BLaER1 treated with 17β-estradiol and CSF1 and Interleukin-3, amounts not matched to agents 10 nM and 100 nM (cell line): Measurements from ENCODE around the gene ZBTB40.

Experiments used
- H3K27ac ChIP-seq, 11 experiments: shearing (Covaris generic); formaldehyde crosslinking; 2 replicates each; pipeline ENCODE4 v1.8.1; 2022
- H3K27me3 ChIP-seq, 11 experiments: shearing (Covaris generic); formaldehyde crosslinking; 2 replicates each; pipeline ENCODE4 v1.8.1; 2022
- H3K36me3 ChIP-seq, 11 experiments: shearing (Covaris generic); formaldehyde crosslinking; 2 replicates each; pipeline ENCODE4 v1.8.1; 2022
- H3K4me1 ChIP-seq, 10 experiments: shearing (Covaris generic); formaldehyde crosslinking; 2 replicates each; pipeline ENCODE4 v1.8.1; 2022
- H3K4me2 ChIP-seq, 11 experiments: shearing (Covaris generic); formaldehyde crosslinking; 2 replicates each; pipeline ENCODE4 v1.8.1; 2022
- H3K4me3 ChIP-seq, 10 experiments: shearing (Covaris generic); formaldehyde crosslinking; 2 replicates each; pipeline ENCODE4 v1.8.1; 2022
- H3K9ac ChIP-seq, 11 experiments: shearing (Covaris generic); formaldehyde crosslinking; 2 replicates each; pipeline ENCODE4 v1.8.1; 2022
- H3K9me3 ChIP-seq, 11 experiments: shearing (Covaris generic); formaldehyde crosslinking; replicated peaks in 1 of 11; 2 replicates each; pipeline ENCODE4 v1.8.1; 2022
- H4K20me1 ChIP-seq, 11 experiments: shearing (Covaris generic); formaldehyde crosslinking; 2 replicates each; pipeline ENCODE4 v1.8.1; 2022
- Cebpa-rat ChIP-seq, 11 experiments: shearing (Covaris generic); IDR thresholded peaks; 2 replicates each; pipeline ENCODE4 v1.8.1; 2022

The ZBTB40 gene

DNA sequence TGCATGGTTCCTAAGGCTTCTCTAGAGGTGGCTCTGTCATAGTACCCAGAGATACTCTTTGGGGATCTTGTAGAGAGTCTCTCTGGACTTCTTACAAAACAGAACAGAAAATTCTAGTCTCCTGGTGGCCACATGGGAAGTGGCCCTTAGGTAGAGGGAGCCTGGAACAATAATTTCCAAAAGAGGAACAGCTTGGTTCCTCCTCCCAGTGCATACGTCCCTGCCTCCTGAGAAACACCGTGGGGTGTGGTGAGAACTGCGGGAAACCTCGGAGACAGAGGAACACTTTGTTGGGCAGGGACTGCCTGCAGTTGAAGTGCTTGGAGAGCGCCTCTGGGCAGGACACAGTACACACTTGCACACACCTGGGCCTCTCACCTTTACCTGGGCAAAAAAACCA is 72.8 kb downstream of the ZBTB40 start:
- TF ChIP-seq Cebpa-rat (IDR thresholded peaks at IDR 0.05) = no peak
- H3K4me3 ChIP-seq = no peak overlapping the region
- peaks cover 0 to 55% (median 8%) of the 10 kb centered on the region in 11 experiments; a peak in 8 of 22 replicates for H4K20me1 ChIP-seq
- peak overlapping the region in 1 of 11 experiments; percentile 37; a peak in 1 of 22 replicates for H3K9ac ChIP-seq
- H3K9me3 ChIP-seq = no peaks in the 10 kb centered on the region
- no peak overlapping the region for H3K27ac ChIP-seq
- H3K36me3 ChIP-seq = peaks cover 79 to 100% (median 94%) of the 10 kb centered on the region in 11 experiments
- H3K4me2 ChIP-seq = peak overlapping the region in 2 of 11 experiments; percentile 60; a peak in 4 of 22 replicates
- no peaks in the 10 kb centered on the region for H3K27me3 ChIP-seq
- peaks cover 0 to 16% (median 0%) of the 10 kb centered on the region in 10 experiments; a peak in 5 of 20 replicates for H3K4me1 ChIP-seq

DNA sequence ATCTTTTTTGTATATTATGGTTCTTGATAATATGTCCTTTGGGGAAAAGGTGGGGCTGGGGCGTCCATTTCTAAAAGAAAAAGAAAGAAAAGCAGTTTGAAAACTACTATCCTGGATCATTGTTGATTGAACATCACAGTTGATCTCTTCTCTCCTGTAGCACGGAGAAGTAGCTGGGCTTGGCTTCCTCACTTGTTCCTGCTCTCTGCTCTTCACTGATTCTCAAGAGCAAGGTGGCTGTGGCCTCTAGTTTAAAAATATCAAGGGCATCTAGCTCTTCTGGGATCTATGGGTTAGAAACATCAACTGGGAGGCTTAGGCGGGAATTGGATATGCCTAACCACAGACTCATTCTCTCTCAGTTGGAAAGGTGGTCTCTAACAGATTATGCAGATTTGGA is 73.6 kb downstream of the ZBTB40 start:
- no peak overlapping the region for H3K4me3 ChIP-seq
- peaks cover 72 to 100% (median 90%) of the 10 kb centered on the region in 11 experiments for H3K36me3 ChIP-seq
- no peaks in the 10 kb centered on the region for H3K9me3 ChIP-seq
- peaks cover 0 to 16% (median 0%) of the 10 kb centered on the region in 10 experiments; a peak in 5 of 20 replicates for H3K4me1 ChIP-seq
- no peak for TF ChIP-seq Cebpa-rat (IDR thresholded peaks at IDR 0.05)
- H3K4me2 ChIP-seq = 0 out of 22 replicates have a peak overlapping the region, but pooled peaks of 1 of the 11 experiments have one; percentile 60
- H3K27me3 ChIP-seq = no peaks in the 10 kb centered on the region
- H4K20me1 ChIP-seq = peaks cover 0 to 58% (median 8%) of the 10 kb centered on the region in 11 experiments; a peak in 8 of 22 replicates
- H3K9ac ChIP-seq = no peak overlapping the region
- no peak overlapping the region for H3K27ac ChIP-seq

- Histone ChIP-seq H3K4me3 (no peak overlapping the region), H3K27ac (no peak overlapping the region), H4K20me1 (peaks cover 0 to 54% (median 7%) of the 10 kb centered on the region in 11 experiments; a peak in 8 of 22 replicates), H3K9me3 (no peaks in the 10 kb centered on the region), H3K36me3 (peaks cover 67 to 100% (median 86%) of the 10 kb centered on the region in 11 experiments), H3K4me2 (no peak overlapping the region), H3K4me1 (peaks cover 0 to 16% (median 0%) of the 10 kb centered on the region in 10 experiments; a peak in 5 of 20 replicates), H3K9ac (no peak overlapping the region), H3K27me3 (no peaks in the 10 kb centered on the region)
- no peak for TF ChIP-seq Cebpa-rat (IDR thresholded peaks at IDR 0.05)
These were observed 74.0 kb downstream of the ZBTB40 start for GRCh38 chr1:22525646-22526045.

DNA sequence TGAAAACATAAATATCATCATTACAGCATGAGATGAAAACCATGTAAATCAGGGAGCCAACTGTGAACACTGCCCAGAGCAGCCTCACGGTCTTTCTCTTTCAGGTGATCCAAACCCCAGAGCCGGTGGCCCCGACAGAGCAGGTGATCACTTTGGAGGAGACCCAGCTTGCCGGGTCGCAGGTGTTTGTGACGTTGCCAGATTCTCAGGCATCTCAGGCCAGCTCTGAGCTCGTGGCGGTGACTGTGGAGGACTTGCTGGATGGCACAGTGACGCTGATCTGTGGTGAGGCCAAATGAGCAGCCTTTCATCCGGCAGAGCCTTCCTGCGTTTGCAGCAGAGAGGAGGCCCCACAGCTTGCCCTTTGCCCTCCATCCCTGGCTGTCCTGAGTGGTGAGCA is 74.4 kb downstream of the ZBTB40 start:
- Histone ChIP-seq H3K36me3 (peaks cover 63 to 100% (median 81%) of the 10 kb centered on the region in 11 experiments), H3K9ac (no peak overlapping the region), H4K20me1 (peaks cover 0 to 52% (median 3%) of the 10 kb centered on the region in 11 experiments; a peak in 8 of 22 replicates), H3K27me3 (no peaks in the 10 kb centered on the region), H3K27ac (no peak overlapping the region), H3K9me3 (no peaks in the 10 kb centered on the region), H3K4me3 (no peak overlapping the region), H3K4me1 (peaks cover 0 to 16% (median 0%) of the 10 kb centered on the region in 10 experiments; a peak in 5 of 20 replicates), H3K4me2 (no peak overlapping the region)
- TF ChIP-seq Cebpa-rat (IDR thresholded peaks at IDR 0.05) = no peak

DNA sequence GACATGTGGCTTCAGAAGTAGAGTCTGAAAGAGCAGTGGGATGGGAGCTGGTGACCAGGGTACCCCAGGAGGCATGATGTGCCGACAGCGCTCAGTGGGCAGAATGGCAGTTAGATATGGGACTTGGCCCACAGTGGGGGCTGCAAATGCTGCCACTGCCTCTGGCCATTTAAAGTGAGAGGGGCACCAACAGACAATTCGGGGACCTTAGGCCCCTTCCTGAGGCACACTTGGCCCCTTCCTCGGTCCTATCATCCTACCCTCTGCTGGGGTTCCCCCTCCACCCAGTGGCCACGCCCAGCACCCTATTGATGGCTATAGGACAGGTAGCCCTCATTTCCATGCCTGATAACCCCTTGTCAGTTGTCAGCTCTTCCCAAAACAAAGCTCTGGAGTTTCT is 75.0 kb downstream of the ZBTB40 start:
- peaks cover 0 to 57% (median 0%) of the 10 kb centered on the region in 11 experiments; a peak in 8 of 22 replicates for H4K20me1 ChIP-seq
- peaks cover 0 to 16% (median 0%) of the 10 kb centered on the region in 10 experiments; a peak in 5 of 20 replicates for H3K4me1 ChIP-seq
- H3K36me3 ChIP-seq = peaks cover 57 to 100% (median 76%) of the 10 kb centered on the region in 11 experiments
- H3K27ac ChIP-seq = no peak overlapping the region
- no peaks in the 10 kb centered on the region for H3K9me3 ChIP-seq
- H3K27me3 ChIP-seq = no peaks in the 10 kb centered on the region
- TF ChIP-seq Cebpa-rat (IDR thresholded peaks at IDR 0.05) = no peak
- H3K4me2 ChIP-seq = no peak overlapping the region
- H3K9ac ChIP-seq = no peak overlapping the region
- H3K4me3 ChIP-seq = no peak overlapping the region

DNA sequence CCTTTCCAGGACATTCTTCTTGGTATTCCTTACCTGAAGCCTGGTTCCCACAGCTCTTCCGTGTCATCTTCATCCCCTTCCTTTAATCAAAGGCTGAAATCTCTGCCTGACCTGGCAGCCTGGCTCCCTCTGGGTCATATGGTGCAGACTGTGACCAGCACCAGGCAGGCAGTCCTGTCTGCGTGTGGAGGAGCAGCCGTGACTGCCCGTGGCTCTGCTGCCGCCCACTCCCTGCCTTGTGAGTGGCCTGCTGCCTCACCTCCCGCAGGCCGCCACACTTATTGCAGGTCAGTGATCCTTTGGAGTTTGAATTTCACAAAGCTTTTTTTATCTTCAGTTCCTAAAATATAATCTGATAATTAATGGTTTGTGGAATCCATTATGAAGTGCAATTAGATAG is 75.5 kb downstream of the ZBTB40 start:
- no peak overlapping the region for H3K4me3 ChIP-seq
- no peak overlapping the region for H3K4me2 ChIP-seq
- no peaks in the 10 kb centered on the region for H3K27me3 ChIP-seq
- no peak for TF ChIP-seq Cebpa-rat (IDR thresholded peaks at IDR 0.05)
- peaks cover 0 to 16% (median 0%) of the 10 kb centered on the region in 10 experiments; a peak in 5 of 20 replicates for H3K4me1 ChIP-seq
- no peak overlapping the region for H3K9ac ChIP-seq
- H3K9me3 ChIP-seq = no peaks in the 10 kb centered on the region
- H4K20me1 ChIP-seq = peaks cover 0 to 62% (median 0%) of the 10 kb centered on the region in 11 experiments; a peak in 7 of 22 replicates
- no peak overlapping the region for H3K27ac ChIP-seq
- H3K36me3 ChIP-seq = peaks cover 53 to 100% (median 71%) of the 10 kb centered on the region in 11 experiments

- Histone ChIP-seq H3K9me3 (no peaks in the 10 kb centered on the region), H3K27ac (no peak overlapping the region), H3K4me1 (peaks cover 0 to 16% (median 0%) of the 10 kb centered on the region in 10 experiments; a peak in 5 of 20 replicates), H3K36me3 (peaks cover 47 to 98% (median 66%) of the 10 kb centered on the region in 11 experiments), H3K27me3 (no peaks in the 10 kb centered on the region), H4K20me1 (peaks cover 0 to 63% (median 0%) of the 10 kb centered on the region in 11 experiments; a peak in 7 of 22 replicates), H3K4me2 (peak overlapping the region in 1 of 11 experiments; percentile 52; a peak in 2 of 22 replicates), H3K4me3 (no peak overlapping the region), H3K9ac (no peak overlapping the region)
- no peak for TF ChIP-seq Cebpa-rat (IDR thresholded peaks at IDR 0.05)
These were observed 76.1 kb downstream of the ZBTB40 start for GRCh38 chr1:22527555-22528296.

- no peak for TF ChIP-seq Cebpa-rat (IDR thresholded peaks at IDR 0.05)
- peaks cover 0 to 63% (median 0%) of the 10 kb centered on the region in 11 experiments; a peak in 7 of 22 replicates for H4K20me1 ChIP-seq
These were observed 76.8 kb downstream of the ZBTB40 start for GRCh38 chr1:22528451-22528850.

More at GRCh38 chr1:22528451-22528850, 76.8 kb downstream of the ZBTB40 start:
- no peak overlapping the region for H3K27ac ChIP-seq
- no peaks in the 10 kb centered on the region for H3K27me3 ChIP-seq
- H3K36me3 ChIP-seq = peaks cover 47 to 91% (median 61%) of the 10 kb centered on the region in 11 experiments
- H3K9ac ChIP-seq = peak overlapping the region in 1 of 11 experiments; percentile 39; a peak in 2 of 22 replicates
- H3K4me3 ChIP-seq = no peak overlapping the region
- H3K4me1 ChIP-seq = peaks cover 0 to 16% (median 0%) of the 10 kb centered on the region in 10 experiments; a peak in 5 of 20 replicates
- no peak overlapping the region for H3K4me2 ChIP-seq
- no peaks in the 10 kb centered on the region for H3K9me3 ChIP-seq
